ENCODE measurements around the gene NLK.

- TF ChIP-seq, protein P1, sequence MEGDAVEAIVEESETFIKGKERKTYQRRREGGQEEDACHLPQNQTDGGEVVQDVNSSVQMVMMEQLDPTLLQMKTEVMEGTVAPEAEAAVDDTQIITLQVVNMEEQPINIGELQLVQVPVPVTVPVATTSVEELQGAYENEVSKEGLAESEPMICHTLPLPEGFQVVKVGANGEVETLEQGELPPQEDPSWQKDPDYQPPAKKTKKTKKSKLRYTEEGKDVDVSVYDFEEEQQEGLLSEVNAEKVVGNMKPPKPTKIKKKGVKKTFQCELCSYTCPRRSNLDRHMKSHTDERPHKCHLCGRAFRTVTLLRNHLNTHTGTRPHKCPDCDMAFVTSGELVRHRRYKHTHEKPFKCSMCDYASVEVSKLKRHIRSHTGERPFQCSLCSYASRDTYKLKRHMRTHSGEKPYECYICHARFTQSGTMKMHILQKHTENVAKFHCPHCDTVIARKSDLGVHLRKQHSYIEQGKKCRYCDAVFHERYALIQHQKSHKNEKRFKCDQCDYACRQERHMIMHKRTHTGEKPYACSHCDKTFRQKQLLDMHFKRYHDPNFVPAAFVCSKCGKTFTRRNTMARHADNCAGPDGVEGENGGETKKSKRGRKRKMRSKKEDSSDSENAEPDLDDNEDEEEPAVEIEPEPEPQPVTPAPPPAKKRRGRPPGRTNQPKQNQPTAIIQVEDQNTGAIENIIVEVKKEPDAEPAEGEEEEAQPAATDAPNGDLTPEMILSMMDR (conservative IDR thresholded peaks at IDR 0.05 in 1 of 2, IDR thresholded peaks at IDR 0.05 in 1 of 2; ENCODE audit: extremely low read depth in 1 of 2, insufficient read depth in 1 of 2, low read depth in 1 of 2, low read length in 2 of 2) = no peak
- TF ChIP-seq EZH2 (IDR thresholded peaks at IDR 0.05; ENCODE audit: borderline replicate concordance, low read length) = no peak
These were observed 26.6 kb downstream of the NLK start for GRCh38 chr17:28069061-28069460.

Data from mammary epithelial cell (primary cell).